Astrocyte (in vitro differentiated cells and primary cell): ENCODE data around the gene UBE4A. TPM values are rescaled to one million over a fixed set of nuclear protein-coding genes. Genes with fewer than 3 reads are reported as not detected.

ENCODE experiments used
- DNase-seq: peaks from one replicate; pipeline ENCODE4 v3.0.0-alpha.2; 2010; ENCODE audit warnings: low read depth
- FAIRE-seq: peaks from 2 replicates; lab custom pipeline; 2011; peaks lifted over from hg19 to GRCh38; lab: Jason Lieb, UNC
- H2AFZ ChIP-seq: 2 replicates; pipeline ENCODE4 v1.6.0; 2012; ENCODE audit warnings: low read depth, low read length, inconsistent platforms
- H3K27ac ChIP-seq: 2 replicates; pipeline ENCODE4 v1.5.1; 2011; ENCODE audit warnings: low read depth, low read length, inconsistent platforms
- H3K27me3 ChIP-seq: 2 replicates; pipeline ENCODE4 v1.6.0; 2011; ENCODE audit warnings: low read length, inconsistent platforms; ENCODE audit not compliant: insufficient read depth
- H3K36me3 ChIP-seq: 2 replicates; pipeline ENCODE4 v1.5.1; 2011; ENCODE audit warnings: low read length, inconsistent platforms; ENCODE audit not compliant: insufficient read depth
- H3K4me1 ChIP-seq: 2 replicates; pipeline ENCODE4 v1.5.1; 2011; ENCODE audit warnings: low read length, inconsistent platforms; ENCODE audit not compliant: insufficient read depth
- H3K4me2 ChIP-seq: 2 replicates; pipeline ENCODE4 v1.6.0; 2012; ENCODE audit warnings: low read length, inconsistent platforms
- H3K4me3 ChIP-seq: 2 replicates; pipeline ENCODE4 v1.5.1; 2011; ENCODE audit warnings: low read depth, mild to moderate bottlenecking, low read length, inconsistent platforms; ENCODE audit not compliant: insufficient read depth
- H3K79me2 ChIP-seq: 2 replicates; pipeline ENCODE4 v1.6.0; 2012; ENCODE audit warnings: mild to moderate bottlenecking, low read length, inconsistent platforms; ENCODE audit not compliant: insufficient read depth
- H3K9ac ChIP-seq: 2 replicates; pipeline ENCODE4 v1.6.0; 2012; ENCODE audit warnings: mild to moderate bottlenecking, low read length, inconsistent platforms
- H3K9me3 ChIP-seq: 2 replicates; pipeline ENCODE4 v1.5.1; 2012; ENCODE audit warnings: low read depth, mild to moderate bottlenecking, low read length, inconsistent platforms; ENCODE audit not compliant: insufficient read depth
- H4K20me1 ChIP-seq: 2 replicates; pipeline ENCODE4 v1.6.0; 2012; ENCODE audit warnings: low read length, inconsistent platforms; ENCODE audit not compliant: insufficient read depth
- H3K27ac Mint-ChIP-seq: one replicate; pipeline ENCODE4 v1.8.0; 2021; ENCODE audit warnings: mild to moderate bottlenecking, mixed read lengths; ENCODE audit not compliant: unreplicated experiment
- H3K27me3 Mint-ChIP-seq: one replicate; pipeline ENCODE4 v1.8.0; 2021; ENCODE audit warnings: low read depth, mixed read lengths; ENCODE audit not compliant: unreplicated experiment
- H3K36me3 Mint-ChIP-seq: one replicate; pipeline ENCODE4 v1.8.0; 2021; ENCODE audit warnings: low read depth, mixed read lengths; ENCODE audit not compliant: unreplicated experiment
- H3K4me1 Mint-ChIP-seq: one replicate; pipeline ENCODE4 v1.8.0; 2021; ENCODE audit warnings: low read depth, mixed read lengths; ENCODE audit not compliant: unreplicated experiment
- H3K4me3 Mint-ChIP-seq: one replicate; pipeline ENCODE4 v1.8.0; 2021; ENCODE audit warnings: mild to moderate bottlenecking, moderate library complexity, mixed read lengths; ENCODE audit not compliant: unreplicated experiment
- H3K9me3 Mint-ChIP-seq: one replicate; pipeline ENCODE4 v1.8.0; 2021; ENCODE audit warnings: mild to moderate bottlenecking, mixed read lengths; ENCODE audit not compliant: unreplicated experiment
- CTCF ChIP-seq: IDR thresholded peaks from 2 replicates; pipeline ENCODE4 v1.5.1; 2011; ENCODE audit warnings: low read depth, mild to moderate bottlenecking, inconsistent platforms, low read length, moderate library complexity; ENCODE audit not compliant: insufficient read depth
- EZH2 ChIP-seq: IDR thresholded peaks from 2 replicates; pipeline ENCODE4 v1.6.1; 2012; ENCODE audit warnings: mild to moderate bottlenecking, low read length, inconsistent platforms; ENCODE audit not compliant: insufficient read depth
- total RNA-seq: library from RNA; stranded (reverse); gene quantifications from 2 replicates; pipeline ENCODE4 v1.2.1, GENCODE V29; 2021

Gene UBE4A
- total RNA-seq, 1 donor from 2014 or later: 38.8 TPM

GRCh38 chr11:118325283-118325682 is 34.1 kb upstream of the UBE4A start:
- TF ChIP-seq EZH2 (no peak), CTCF (no peak)
- no peak for FAIRE-seq
- no peaks in the 10 kb centered on the region for H3K4me1 Mint-ChIP-seq

GRCh38 chr11:118328745-118329144 is 30.7 kb upstream of the UBE4A start:
- TF ChIP-seq CTCF: no peak
- TF ChIP-seq EZH2: no peak
- H3K4me3 Mint-ChIP-seq: no peak overlapping the region
- Histone ChIP-seq H3K4me1 (no peaks in the 10 kb centered on the region), H3K79me2 (no peaks in the 10 kb centered on the region), H3K27me3 (no peaks in the 10 kb centered on the region), H3K9me3 (no peaks in the 10 kb centered on the region), H3K36me3 (no peaks in the 10 kb centered on the region), H2AFZ (no peak overlapping the region), H4K20me1 (no peaks in the 10 kb centered on the region), H3K4me3 (no peak overlapping the region), H3K9ac (no peak overlapping the region), H3K27ac (no peak overlapping the region), H3K4me2 (no peak overlapping the region)
- DNase-seq (no peak), FAIRE-seq (no peak)
- no peak overlapping the region for H3K27ac Mint-ChIP-seq
- no peaks in the 10 kb centered on the region for H3K36me3 Mint-ChIP-seq
- H3K27me3 Mint-ChIP-seq: peaks cover 18% of the 10 kb centered on the region
- no peaks in the 10 kb centered on the region for H3K4me1 Mint-ChIP-seq
- peaks cover 7% of the 10 kb centered on the region for H3K9me3 Mint-ChIP-seq

More at GRCh38 chr11:118325283-118325682, 34.1 kb upstream of the UBE4A start:
- H3K27me3 ChIP-seq: no peaks in the 10 kb centered on the region
- H3K4me2 ChIP-seq: no peak overlapping the region
- no peaks in the 10 kb centered on the region for H3K36me3 Mint-ChIP-seq
- H3K27ac ChIP-seq: no peak overlapping the region
- no peak overlapping the region for H3K9ac ChIP-seq
- H3K4me3 ChIP-seq: no peak overlapping the region
- no peak overlapping the region for H3K4me3 Mint-ChIP-seq
- no peaks in the 10 kb centered on the region for H3K36me3 ChIP-seq
- H3K27ac Mint-ChIP-seq: no peak overlapping the region
- no peaks in the 10 kb centered on the region for H3K9me3 ChIP-seq
- no peaks in the 10 kb centered on the region for H4K20me1 ChIP-seq
- H3K79me2 ChIP-seq: no peaks in the 10 kb centered on the region
- no peaks in the 10 kb centered on the region for H3K4me1 ChIP-seq
- no peak for DNase-seq
- H3K9me3 Mint-ChIP-seq: peaks cover 9% of the 10 kb centered on the region
- H2AFZ ChIP-seq: no peak overlapping the region
- peaks cover 30% of the 10 kb centered on the region for H3K27me3 Mint-ChIP-seq

- H3K4me1 ChIP-seq: no peaks in the 10 kb centered on the region
- no peak for DNase-seq
- no peak overlapping the region for H3K27ac Mint-ChIP-seq
- no peak for TF ChIP-seq CTCF
- TF ChIP-seq EZH2: no peak
- H4K20me1 ChIP-seq: no peaks in the 10 kb centered on the region
- no peak overlapping the region for H3K4me3 Mint-ChIP-seq
- no peaks in the 10 kb centered on the region for H3K36me3 Mint-ChIP-seq
- H3K27ac ChIP-seq: no peak overlapping the region
- no peaks in the 10 kb centered on the region for H3K36me3 ChIP-seq
- H3K4me1 Mint-ChIP-seq: peaks cover 2% of the 10 kb centered on the region
- no peaks in the 10 kb centered on the region for H3K27me3 ChIP-seq
- H3K4me2 ChIP-seq: no peak overlapping the region
- H3K9ac ChIP-seq: no peak overlapping the region
- no peak overlapping the region for H3K4me3 ChIP-seq
- FAIRE-seq: no peak
- no peaks in the 10 kb centered on the region for H3K79me2 ChIP-seq
- no peak overlapping the region for H2AFZ ChIP-seq
- H3K9me3 Mint-ChIP-seq: no peaks in the 10 kb centered on the region
- H3K9me3 ChIP-seq: no peaks in the 10 kb centered on the region
- peaks cover 19% of the 10 kb centered on the region for H3K27me3 Mint-ChIP-seq
Measured at GRCh38 chr11:118334745-118335144, 24.7 kb upstream of the UBE4A start.
